ENCODE data around the gene MOSMO.
"Not testable (repeated sequence)": the region's sequence is repeated elsewhere in the genome, so short reads cannot be mapped to it uniquely, and the experiment has no call there.

Gene MOSMO

DNA sequence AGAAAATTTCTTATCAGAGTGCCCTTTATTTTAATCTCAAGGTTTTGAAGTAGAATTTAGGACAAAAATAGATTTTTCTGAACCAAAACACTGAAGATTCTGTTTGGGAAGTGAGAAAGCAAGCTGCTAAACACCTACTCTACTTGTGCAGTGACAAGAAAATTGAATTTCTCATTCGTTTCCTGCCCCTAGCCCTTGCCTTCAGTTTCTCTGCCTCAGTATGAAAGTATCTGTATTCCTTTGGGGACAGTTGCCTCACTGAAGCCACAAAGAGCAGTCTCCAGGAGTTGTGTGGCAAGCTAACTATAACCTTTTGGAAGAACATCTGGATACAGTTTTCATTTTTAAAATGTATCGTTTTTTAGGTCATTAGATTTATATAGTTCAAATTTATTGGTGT lies 19.7 kb downstream of the MOSMO start:
- Histone ChIP-seq H3K4me2 (peak overlapping the region; percentile 18 to 75 (median 69); a peak in 21 of 22 replicates), H3K27me3 (no peaks in the 10 kb centered on the region), H3K4me1 (peaks cover 15 to 28% (median 24%) of the 10 kb centered on the region in 10 experiments), H3K36me3 (peaks cover 23 to 33% (median 32%) of the 10 kb centered on the region in 11 experiments; a peak in 21 of 22 replicates), H3K4me3 (peak overlapping the region in 2 of 10 experiments; percentile 0 to 4; a peak in 2 of 20 replicates), H3K9me3 (replicated peaks in 1 of 11) (peaks cover 5 to 30% (median 18%) of the 10 kb centered on the region in 11 experiments; a peak in 20 of 22 replicates), H3K27ac (peak overlapping the region in 8 of 11 experiments; percentile 46 to 80 (median 72); a peak in 15 of 22 replicates), H3K9ac (peak overlapping the region in 10 of 11 experiments; percentile 36 to 63 (median 51); a peak in 17 of 22 replicates), H4K20me1 (peaks cover 0 to 41% (median 8%) of the 10 kb centered on the region in 11 experiments; a peak in 11 of 22 replicates)
- TF ChIP-seq Cebpa-rat (IDR thresholded peaks at IDR 0.05), result peak in 5 of 11 experiments; percentile 40 to 83 (median 82); a peak in 8 of 22 replicates

GRCh38 chr16:22029632-22030031 lies 21.7 kb downstream of the MOSMO start:
- H3K4me1 ChIP-seq, result peaks cover 15 to 28% (median 24%) of the 10 kb centered on the region in 10 experiments

DNA sequence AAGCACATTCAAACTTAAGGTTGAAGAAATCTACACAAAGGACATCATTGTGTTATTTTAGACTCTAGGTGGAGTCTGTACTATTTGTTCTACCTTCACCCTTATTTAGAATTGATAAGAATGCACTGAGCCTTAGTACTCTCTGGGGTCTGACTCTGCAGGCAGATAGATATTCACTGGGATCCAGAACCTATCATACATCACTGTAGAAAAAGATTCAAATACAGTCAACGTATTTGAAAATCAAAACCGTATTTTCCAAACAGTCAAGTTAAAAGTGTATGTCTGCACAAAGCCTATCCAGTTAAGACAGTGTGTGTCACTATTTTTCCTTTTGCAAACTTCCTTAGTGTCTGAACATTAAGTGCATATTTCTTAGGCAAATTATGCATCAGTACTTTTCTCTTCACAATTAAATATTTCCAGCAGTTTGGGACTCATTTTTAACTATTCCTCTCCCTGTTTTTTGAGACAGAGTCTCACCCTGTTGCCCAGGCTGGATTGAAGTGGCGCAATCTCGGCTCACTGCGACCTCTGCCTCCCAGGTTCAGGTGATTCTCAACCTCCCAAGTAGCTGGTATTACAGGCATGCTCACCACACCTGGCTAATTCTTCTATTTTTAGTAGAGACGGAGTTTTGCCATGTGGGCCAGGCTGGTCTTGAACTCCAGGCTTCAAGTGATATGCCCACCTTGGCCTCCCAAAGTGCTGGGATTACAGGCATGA lies 22.3 kb downstream of the MOSMO start:
- no peak overlapping the region for H3K9ac ChIP-seq
- no peak overlapping the region for H3K4me2 ChIP-seq
- peaks cover 0 to 28% (median 0%) of the 10 kb centered on the region in 11 experiments; a peak in 9 of 22 replicates for H4K20me1 ChIP-seq
- peak overlapping the region in 2 of 11 experiments; percentile 33 to 77; a peak in 1 of 22 replicates for H3K27ac ChIP-seq
- peaks cover 23 to 47% (median 31%) of the 10 kb centered on the region in 11 experiments; a peak in 21 of 22 replicates for H3K36me3 ChIP-seq
- H3K4me3 ChIP-seq, result no peak overlapping the region
- H3K4me1 ChIP-seq, result peaks cover 20 to 30% (median 25%) of the 10 kb centered on the region in 10 experiments
- no peaks in the 10 kb centered on the region for H3K27me3 ChIP-seq
- TF ChIP-seq Cebpa-rat (IDR thresholded peaks at IDR 0.05), result no peak
- peaks cover 5 to 32% (median 19%) of the 10 kb centered on the region in 11 experiments; a peak in 20 of 22 replicates for H3K9me3 ChIP-seq (replicated peaks in 1 of 11)

More at GRCh38 chr16:22029632-22030031, 21.7 kb downstream of the MOSMO start:
- H3K9me3 ChIP-seq (replicated peaks in 1 of 11), result peaks cover 5 to 32% (median 19%) of the 10 kb centered on the region in 11 experiments; a peak in 20 of 22 replicates
- no peak for TF ChIP-seq Cebpa-rat (IDR thresholded peaks at IDR 0.05)
- no peaks in the 10 kb centered on the region for H3K27me3 ChIP-seq
- H3K36me3 ChIP-seq, result peaks cover 23 to 42% (median 32%) of the 10 kb centered on the region in 11 experiments; a peak in 21 of 22 replicates
- no peak overlapping the region for H3K4me2 ChIP-seq
- H3K27ac ChIP-seq, result peak overlapping the region in 4 of 11 experiments; percentile 33 to 80 (median 76); a peak in 5 of 22 replicates
- H3K4me3 ChIP-seq, result no peak overlapping the region
- no peak overlapping the region for H3K9ac ChIP-seq
- H4K20me1 ChIP-seq, result peaks cover 0 to 28% (median 0%) of the 10 kb centered on the region in 11 experiments; a peak in 10 of 22 replicates

DNA sequence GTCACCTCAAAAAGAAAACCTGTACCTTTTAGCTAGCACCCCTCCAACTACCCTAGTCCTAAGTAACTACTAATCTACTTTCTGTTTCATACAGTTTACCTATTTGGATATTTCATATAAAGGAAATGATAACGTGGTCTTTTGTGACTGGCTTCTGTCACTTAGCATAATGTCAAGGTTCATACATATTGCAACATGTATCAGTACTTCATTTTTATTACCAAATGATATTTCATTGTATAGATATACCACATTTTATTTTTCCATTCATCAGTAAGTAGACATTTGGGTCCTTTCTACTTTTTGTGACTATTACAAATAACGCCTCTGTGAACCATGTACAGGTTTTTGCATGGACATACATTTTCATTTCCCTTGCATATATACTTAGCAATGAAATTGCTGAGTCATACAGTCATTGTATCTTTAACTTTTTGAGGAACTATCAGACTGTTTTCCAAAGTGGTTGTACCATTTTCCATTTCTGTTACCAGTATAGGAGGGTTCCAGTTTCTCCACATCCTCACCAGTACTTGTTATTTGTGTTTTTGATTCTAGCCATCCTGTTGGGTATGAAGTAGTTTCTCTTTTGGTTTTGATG lies 23.7 kb downstream of the MOSMO start:
- no peak for TF ChIP-seq Cebpa-rat (IDR thresholded peaks at IDR 0.05)
- Histone ChIP-seq H3K9ac (no peak overlapping the region), H4K20me1 (peaks cover 0 to 28% (median 0%) of the 10 kb centered on the region in 11 experiments; a peak in 9 of 22 replicates), H3K27me3 (no peaks in the 10 kb centered on the region), H3K36me3 (peaks cover 25 to 60% (median 36%) of the 10 kb centered on the region in 11 experiments), H3K27ac (peak overlapping the region in 1 of 11 experiments; percentile 29; a peak in 1 of 22 replicates), H3K4me1 (peaks cover 16 to 25% (median 20%) of the 10 kb centered on the region in 10 experiments), H3K9me3 (replicated peaks in 1 of 11) (peaks cover 5 to 32% (median 19%) of the 10 kb centered on the region in 11 experiments; a peak in 20 of 22 replicates), H3K4me3 (no peak overlapping the region), H3K4me2 (no peak overlapping the region)

- peaks cover 38 to 73% (median 50%) of the 10 kb centered on the region in 11 experiments for H3K36me3 ChIP-seq
- H3K9me3 ChIP-seq (replicated peaks in 1 of 11), result peaks cover 5 to 32% (median 19%) of the 10 kb centered on the region in 11 experiments; a peak in 20 of 22 replicates
- H4K20me1 ChIP-seq, result peaks cover 0 to 39% (median 0%) of the 10 kb centered on the region in 11 experiments; a peak in 8 of 22 replicates
- no peak overlapping the region for H3K4me3 ChIP-seq
- H3K4me2 ChIP-seq, result peak overlapping the region in 2 of 11 experiments; percentile 60 to 65; a peak in 3 of 22 replicates
- no peaks in the 10 kb centered on the region for H3K27me3 ChIP-seq
- no peak overlapping the region for H3K9ac ChIP-seq
- peaks cover 0 to 10% (median 2%) of the 10 kb centered on the region in 10 experiments; a peak in 6 of 20 replicates for H3K4me1 ChIP-seq
- H3K27ac ChIP-seq, result no peak overlapping the region
- TF ChIP-seq Cebpa-rat (IDR thresholded peaks at IDR 0.05), result no peak
Observed at GRCh38 chr16:22034503-22034902, 26.6 kb downstream of the MOSMO start.

- Histone ChIP-seq H3K9me3 (replicated peaks in 1 of 11) (peaks cover 5 to 27% (median 19%) of the 10 kb centered on the region in 11 experiments; a peak in 20 of 22 replicates), H3K4me2 (peak overlapping the region in 4 of 11 experiments; percentile 2 to 65 (median 38); a peak in 4 of 22 replicates), H3K27ac (no peak overlapping the region; a peak in 1 of 22 replicates), H3K27me3 (no peaks in the 10 kb centered on the region), H3K4me3 (no peak overlapping the region), H4K20me1 (peaks cover 0 to 35% (median 0%) of the 10 kb centered on the region in 11 experiments; a peak in 7 of 22 replicates), H3K9ac (peak overlapping the region in 2 of 11 experiments; percentile 7 to 57; a peak in 1 of 22 replicates), H3K36me3 (peaks cover 36 to 67% (median 45%) of the 10 kb centered on the region in 11 experiments), H3K4me1 (peaks cover 0 to 10% (median 2%) of the 10 kb centered on the region in 10 experiments; a peak in 6 of 20 replicates)
- TF ChIP-seq Cebpa-rat (IDR thresholded peaks at IDR 0.05), result no peak
Observed at GRCh38 chr16:22035153-22035552, 27.2 kb downstream of the MOSMO start.

DNA sequence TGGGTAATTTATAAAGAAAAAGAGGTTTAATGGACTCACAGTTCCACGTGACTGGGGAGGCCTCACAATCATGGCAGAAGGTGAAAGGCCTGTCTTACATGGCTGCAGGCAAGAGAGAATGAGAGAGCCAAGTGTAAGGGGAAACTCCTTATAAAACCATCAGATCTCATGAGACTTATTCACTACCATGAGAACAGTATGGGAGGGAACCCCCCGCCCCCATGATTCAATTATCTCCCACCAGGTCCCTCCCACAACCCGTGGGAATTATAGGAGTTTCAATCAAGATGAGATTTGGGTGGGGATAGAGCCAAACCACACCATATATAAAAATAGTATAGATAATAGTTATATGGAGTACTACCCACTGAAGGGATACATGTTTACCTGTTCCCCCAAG lies 36.0 kb downstream of the MOSMO start:
- H3K4me3 ChIP-seq; H3K9ac ChIP-seq; H3K9me3 ChIP-seq (replicated peaks in 1 of 11); H3K4me2 ChIP-seq; H3K4me1 ChIP-seq; H3K27ac ChIP-seq; H3K27me3 ChIP-seq: not testable (repeated sequence)
- H4K20me1 ChIP-seq, result peaks cover 0 to 24% (median 3%) of the 10 kb centered on the region in 11 experiments; a peak in 4 of 22 replicates
- peaks cover 0 to 13% (median 0%) of the 10 kb centered on the region in 11 experiments; a peak in 3 of 22 replicates for H3K36me3 ChIP-seq

- H3K9me3 ChIP-seq (replicated peaks in 1 of 11); H3K4me1 ChIP-seq; H3K27ac ChIP-seq; H3K4me2 ChIP-seq; H3K27me3 ChIP-seq; H3K4me3 ChIP-seq; H3K9ac ChIP-seq: not testable (repeated sequence)
- peaks cover 0 to 31% (median 3%) of the 10 kb centered on the region in 11 experiments; a peak in 4 of 22 replicates for H4K20me1 ChIP-seq
- peaks cover 0 to 13% (median 2%) of the 10 kb centered on the region in 11 experiments; a peak in 5 of 22 replicates for H3K36me3 ChIP-seq
Observed at GRCh38 chr16:22045888-22046287, 38.0 kb downstream of the MOSMO start.

Data from BLaER1 treated with 17β-estradiol and CSF1 and Interleukin-3, amounts not matched to agents 10 nM and 100 nM (cell line).